Spleen (tissue), 11 donors: ENCODE measurements around the gene MRPS11. TPM values are rescaled to one million over a fixed set of nuclear protein-coding genes. Genes with fewer than 3 reads are reported as not detected.
A peak's percentile ranks its signal among the peaks of the same experiment; 100 is the strongest.

Experiments used
- DNase-seq: peaks from one replicate; pipeline ENCODE4 v3.0.0-alpha.2; 2020
- H3K27ac ChIP-seq, 8 donors: fragments of 200-600 bp; sonication (generic) in 7 of 8; 1 replicate in 4 of 8; 2 replicates in 4 of 8; pipeline versions ENCODE4 v1.5.0 to v1.8.0; 2016 to 2021; ENCODE audit warnings: inconsistent platforms in 4 of 8, mild to moderate bottlenecking in 4 of 8, moderate library complexity in 1 of 8
- H3K27me3 ChIP-seq, 7 donors: fragments of 200-600 bp; sonication (generic) in 6 of 7; replicated peaks in 1 of 7; 1 replicate in 4 of 7; 2 replicates in 3 of 7; pipeline versions ENCODE4 v1.5.0 to v1.8.0; 2016 to 2021; ENCODE audit warnings: inconsistent platforms in 3 of 7, mild to moderate bottlenecking in 1 of 7
- H3K36me3 ChIP-seq, 6 donors: fragments of 200-600 bp; sonication (generic) in 5 of 6; 1 replicate in 4 of 6; 2 replicates in 2 of 6; pipeline versions ENCODE4 v1.5.0 to v1.8.0; 2016 to 2021; ENCODE audit warnings: inconsistent platforms in 2 of 6
- H3K4me1 ChIP-seq, 6 donors: fragments of 200-600 bp; sonication (generic) in 5 of 6; 1 replicate in 3 of 6; 2 replicates in 3 of 6; pipeline versions ENCODE4 v1.5.0 to v1.8.0; 2016 to 2021; ENCODE audit warnings: inconsistent platforms in 3 of 6
- H3K4me3 ChIP-seq, 8 donors: fragments of 200-600 bp; sonication (generic) in 7 of 8; 1 replicate in 4 of 8; 2 replicates in 4 of 8; pipeline versions ENCODE4 v1.5.0 to v1.8.0; 2016 to 2021; ENCODE audit warnings: inconsistent platforms in 4 of 8, mild to moderate bottlenecking in 4 of 8, moderate library complexity in 2 of 8
- H3K9me3 ChIP-seq, 8 donors: fragments of 200-600 bp; sonication (generic) in 7 of 8; 1 replicate in 4 of 8; 2 replicates in 4 of 8; pipeline versions ENCODE4 v1.5.0 to v1.8.0; 2016 to 2021; ENCODE audit warnings: inconsistent platforms in 4 of 8
- CTCF ChIP-seq, 11 experiments: fragments of 200-600 bp in 7 of 11; fragments of 450-650 bp in 4 of 11; sonication (generic) in 4 of 11; IDR thresholded peaks in 8 of 11; conservative IDR thresholded peaks in 3 of 11; 1 replicate in 7 of 11; 2 replicates in 4 of 11; pipeline versions ENCODE4 v1.4.0 to v1.8.0; 2016 to 2021; ENCODE audit warnings: antibody characterized with exemption in 11 of 11, inconsistent platforms in 4 of 11, mild to moderate bottlenecking in 1 of 11
- POLR2A ChIP-seq, 3 donors: fragments of 450-650 bp; IDR thresholded peaks; one replicate each; pipeline ENCODE4 v1.5.1; 2017; ENCODE audit warnings: antibody characterized with exemption in 3 of 3, mild to moderate bottlenecking in 1 of 3
- POLR2AphosphoS5 ChIP-seq, 3 donors: sonication (generic); formaldehyde crosslinking; IDR thresholded peaks; one replicate each; pipeline ENCODE4 v1.5.1; 2017; ENCODE audit warnings: antibody characterized with exemption in 3 of 3
- WGBS, 5 donors: extraction: QIAGEN DNeasy Blood & Tissue Kit in 3 of 5; methylation state at CpG; one replicate each; pipeline versions ENCODE4 v1.1.5 to v1.1.7; 2013 to 2018; 5-methylcytosine and 5-hydroxymethylcytosine counted together
- intact Hi-C: fragments of 100-400 bp; cut with DNase I; formaldehyde crosslinking; loops from one replicate; pipeline ENCODE4 v1.15.0; 2023; ENCODE audit warnings: low total_unique reads
- polyA plus RNA-seq, 3 donors: library from polyadenylated mRNA; stranded (reverse); fragments of 200-250 nt; gene quantifications; one replicate each; pipeline ENCODE4 v1.2.1, GENCODE V29; 2013
- total RNA-seq, 7 donors: library from RNA; depleted of rRNA in 3 of 7; stranded (reverse); fragments of >200 nt in 3 of 7; fragmentation: NEBNext Ultra II Directional in 4 of 7; extraction: Animal tissue kit (Norgen Biotek cat#: 25700) in 4 of 7; gene quantifications; one replicate each; pipeline versions ENCODE4 v1.1.0 to v1.2.1, GENCODE V29; 2016 to 2021
- donor health status: healthy with polysubstance abuse.
- donor health status: DM: no; HTN: no; CAD: no; lungs with moderate emphysema.
- donor health status: DM: no; HTN: no; CAD: no.
- donor health status: Bipolar disorder and iron deficiency.
- donor health status: healthy.
- donor health status: DM: no; HTN: no; CAD: no.
- donor health status: DM: yes; HTN: yes; CAD: no.

The MRPS11 gene
- total and polyA plus RNA-seq, 10 donors, result 24.6 to 42.2 (median 33.4) TPM

GRCh38 chr15:88448991-88449461 lies 18.5 kb upstream of the MRPS11 start:
- 71 to 85% (median 84%) methylated on average over 4 to 5 of the region's 5 CpGs for WGBS, 5 donors
- Histone ChIP-seq H3K36me3 (no peaks in the 10 kb centered on the region), H3K27ac (no peak overlapping the region), H3K4me1 (no peaks in the 10 kb centered on the region), H3K4me3 (no peak overlapping the region), H3K27me3 (peaks cover 0 to 28% (median 0%) of the 10 kb centered on the region in 7 donors), H3K9me3 (peaks cover 0 to 16% (median 8%) of the 10 kb centered on the region in 8 donors)
- DNase-seq, result no peak
- intact Hi-C loops, result no loop called here
- TF ChIP-seq CTCF (IDR thresholded peaks at IDR 0.05 in 8 of 11, conservative IDR thresholded peaks at IDR 0.05 in 3 of 11), result no peak
- no peak for TF ChIP-seq POLR2A (IDR thresholded peaks at IDR 0.05)
- no peak for TF ChIP-seq POLR2AphosphoS5 (IDR thresholded peaks at IDR 0.05)

- peaks cover 0 to 28% (median 0%) of the 10 kb centered on the region in 7 donors for H3K27me3 ChIP-seq
- WGBS, 5 donors, result 79 to 92% (median 87%) methylated on average over 8 of the region's 8 CpGs
Measured at GRCh38 chr15:88449581-88449980, 17.9 kb upstream of the MRPS11 start.

GRCh38 chr15:88450125-88450798 lies 17.2 kb upstream of the MRPS11 start:
- H3K4me3 ChIP-seq, result no peak overlapping the region
- WGBS, 5 donors, result 3 to 7% (median 5%) methylated on average over 10 to 12 of the region's 12 CpGs
- TF ChIP-seq CTCF (IDR thresholded peaks at IDR 0.05 in 8 of 11, conservative IDR thresholded peaks at IDR 0.05 in 3 of 11) (peak in 8 of 11 experiments; percentile 29 to 69 (median 46)), POLR2AphosphoS5 (IDR thresholded peaks at IDR 0.05) (no peak)
- H3K27me3 ChIP-seq, result peaks cover 0 to 28% (median 0%) of the 10 kb centered on the region in 7 donors
- no peak overlapping the region for H3K27ac ChIP-seq
- H3K36me3 ChIP-seq, result no peaks in the 10 kb centered on the region
- intact Hi-C loops, result no loop called here
- peaks cover 0 to 4% (median 0%) of the 10 kb centered on the region in 8 donors for H3K9me3 ChIP-seq
- DNase-seq, result peak; percentile 78
- H3K4me1 ChIP-seq, result peaks cover 0 to 12% (median 5%) of the 10 kb centered on the region in 6 donors

More at GRCh38 chr15:88449581-88449980, 17.9 kb upstream of the MRPS11 start:
- no peak for DNase-seq
- peaks cover 0 to 5% (median 0%) of the 10 kb centered on the region in 6 donors for H3K4me1 ChIP-seq
- no peak overlapping the region for H3K4me3 ChIP-seq
- peaks cover 0 to 10% (median 3%) of the 10 kb centered on the region in 8 donors for H3K9me3 ChIP-seq
- intact Hi-C loops, result no loop called here
- no peaks in the 10 kb centered on the region for H3K36me3 ChIP-seq
- H3K27ac ChIP-seq, result no peak overlapping the region
- TF ChIP-seq POLR2AphosphoS5 (IDR thresholded peaks at IDR 0.05) (no peak), POLR2A (IDR thresholded peaks at IDR 0.05) (no peak), CTCF (IDR thresholded peaks at IDR 0.05 in 8 of 11, conservative IDR thresholded peaks at IDR 0.05 in 3 of 11) (no peak)

GRCh38 chr15:88453651-88454050 lies 13.9 kb upstream of the MRPS11 start:
- Histone ChIP-seq H3K9me3 (no peaks in the 10 kb centered on the region), H3K27ac (no peak overlapping the region), H3K36me3 (peaks cover 0 to 32% (median 12%) of the 10 kb centered on the region in 6 donors), H3K27me3 (peaks cover 0 to 20% (median 0%) of the 10 kb centered on the region in 7 donors), H3K4me1 (peaks cover 0 to 14% (median 5%) of the 10 kb centered on the region in 6 donors), H3K4me3 (no peak overlapping the region)
- TF ChIP-seq POLR2A (IDR thresholded peaks at IDR 0.05), result no peak
- TF ChIP-seq CTCF (IDR thresholded peaks at IDR 0.05 in 8 of 11, conservative IDR thresholded peaks at IDR 0.05 in 3 of 11), result no peak
- no peak for TF ChIP-seq POLR2AphosphoS5 (IDR thresholded peaks at IDR 0.05)
- no peak for DNase-seq
- intact Hi-C loops, result no loop called here
- 36 to 65% (median 63%) methylated on average over 1 of the region's 1 CpG for WGBS, 5 donors
